ENCODE data around the gene GRIK4. TPM values are rescaled to one million over a fixed set of nuclear protein-coding genes. Genes with fewer than 3 reads are reported as not detected.
"Not testable (repeated sequence)": the region's sequence is repeated elsewhere in the genome, so short reads cannot be mapped to it uniquely, and the experiment has no call there.

The GRIK4 gene
- total RNA-seq, 1 donor from 2014 or later = 0.36 TPM

- Histone ChIP-seq H3K27ac (peak overlapping the region; percentile 5), H3K4me3 (no peak overlapping the region), H3K9me3 (ENCODE audit: low read depth) (no peaks in the 10 kb centered on the region), H2AFZ (replicated peaks) (no peak overlapping the region), H3K9ac (no peak overlapping the region), H3K36me3 (no peaks in the 10 kb centered on the region), H3K27me3 (no peaks in the 10 kb centered on the region), H4K20me1 (ENCODE audit: low read depth) (no peaks in the 10 kb centered on the region), H3K79me2 (ENCODE audit: low read depth) (no peaks in the 10 kb centered on the region), H3K4me1 (peaks cover 18% of the 10 kb centered on the region), H3F3A (ENCODE audit: low read depth) (peaks cover 4% of the 10 kb centered on the region), H3K4me2 (peak overlapping the region; percentile 46)
- TF ChIP-seq EZH2phosphoT487 (IDR thresholded peaks at IDR 0.05) (no peak), CTCF (IDR thresholded peaks at IDR 0.05) (no peak), EZH2 (IDR thresholded peaks at IDR 0.05) (no peak)
- H3K27me3 Mint-ChIP-seq (ENCODE audit: insufficient read depth, low read depth) = no peaks in the 10 kb centered on the region
- no peak overlapping the region for H3K27ac Mint-ChIP-seq
- H3K9me3 Mint-ChIP-seq = peaks cover 2% of the 10 kb centered on the region
- peak; percentile 31 for DNase-seq (ENCODE audit: low spot score)
- no peaks in the 10 kb centered on the region for H3K36me3 Mint-ChIP-seq
- H3K4me3 Mint-ChIP-seq = no peak overlapping the region
- H3K4me1 Mint-ChIP-seq = peaks cover 17% of the 10 kb centered on the region
These were observed 247.5 kb downstream of the GRIK4 start for GRCh38 chr11:120759046-120759445.

DNA sequence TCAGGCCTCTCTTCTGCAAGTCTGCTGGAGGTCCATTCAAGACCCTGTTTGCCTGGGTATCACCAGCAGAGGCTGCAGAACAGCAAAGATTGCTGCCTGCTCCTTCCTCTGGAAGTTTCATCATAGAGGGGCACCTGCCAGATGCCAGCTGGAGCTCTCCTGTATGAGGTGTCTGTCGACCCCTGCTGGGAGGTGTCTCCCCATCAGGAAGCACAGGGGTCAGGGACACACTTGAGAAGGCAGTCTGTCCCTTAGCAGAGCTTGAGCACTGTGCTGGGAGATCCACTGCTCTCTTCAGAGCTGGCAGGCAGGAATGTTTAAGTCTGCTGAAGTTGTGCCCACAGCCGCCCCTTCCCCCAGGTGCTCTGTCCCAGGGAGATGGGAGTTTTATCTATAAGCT lies 254.2 kb downstream of the GRIK4 start:
- H3F3A ChIP-seq (ENCODE audit: low read depth); DNase-seq (ENCODE audit: low spot score); H3K27ac Mint-ChIP-seq; H3K36me3 ChIP-seq; H3K27me3 ChIP-seq; H3K9me3 ChIP-seq (ENCODE audit: low read depth); H3K4me3 ChIP-seq; H3K4me1 Mint-ChIP-seq; H3K27ac ChIP-seq; H3K4me2 ChIP-seq; H3K9ac ChIP-seq; H3K4me1 ChIP-seq; H3K36me3 Mint-ChIP-seq; H3K4me3 Mint-ChIP-seq; H2AFZ ChIP-seq (replicated peaks); H3K27me3 Mint-ChIP-seq (ENCODE audit: insufficient read depth, low read depth); H3K79me2 ChIP-seq (ENCODE audit: low read depth); H4K20me1 ChIP-seq (ENCODE audit: low read depth): not testable (repeated sequence)
- peaks cover 30% of the 10 kb centered on the region for H3K9me3 Mint-ChIP-seq

- no peak overlapping the region for H3K9ac ChIP-seq
These were observed 254.8 kb downstream of the GRIK4 start for GRCh38 chr11:120766318-120766717.

DNA sequence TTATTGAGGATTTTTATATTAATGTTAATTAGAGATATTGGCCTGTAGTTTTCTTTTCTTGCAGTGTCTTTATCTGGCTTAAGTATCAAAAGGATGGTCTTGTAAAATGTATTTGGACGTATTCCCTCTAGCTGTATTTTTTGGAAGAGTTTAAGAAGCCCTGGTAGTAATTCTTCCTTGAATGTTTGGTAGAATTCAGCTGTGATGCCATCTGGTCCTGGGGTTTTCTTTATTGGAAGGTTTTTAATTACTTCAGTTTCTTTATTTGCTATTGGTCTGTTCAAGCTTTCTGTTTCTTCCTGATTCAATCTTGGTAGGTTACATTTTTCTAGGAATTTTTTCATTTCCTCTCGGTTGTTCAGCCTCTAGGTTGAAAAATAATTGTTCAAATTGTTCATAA lies 257.4 kb downstream of the GRIK4 start:
- H3K4me1 Mint-ChIP-seq = no peaks in the 10 kb centered on the region
- TF ChIP-seq EZH2 (IDR thresholded peaks at IDR 0.05) (no peak), CTCF (IDR thresholded peaks at IDR 0.05) (no peak), EZH2phosphoT487 (IDR thresholded peaks at IDR 0.05) (no peak)
- H3K4me3 ChIP-seq = no peak overlapping the region
- no peaks in the 10 kb centered on the region for H3K36me3 ChIP-seq
- H3K79me2 ChIP-seq (ENCODE audit: low read depth) = no peaks in the 10 kb centered on the region
- no peak for DNase-seq (ENCODE audit: low spot score)
- H4K20me1 ChIP-seq (ENCODE audit: low read depth) = no peaks in the 10 kb centered on the region
- no peak overlapping the region for H3K9ac ChIP-seq
- no peaks in the 10 kb centered on the region for H3F3A ChIP-seq (ENCODE audit: low read depth)
- no peak overlapping the region for H3K27ac ChIP-seq
- no peak overlapping the region for H3K27ac Mint-ChIP-seq
- H2AFZ ChIP-seq (replicated peaks) = no peak overlapping the region
- H3K4me2 ChIP-seq = no peak overlapping the region
- peaks cover 6% of the 10 kb centered on the region for H3K9me3 ChIP-seq (ENCODE audit: low read depth)
- no peaks in the 10 kb centered on the region for H3K27me3 ChIP-seq
- H3K27me3 Mint-ChIP-seq (ENCODE audit: insufficient read depth, low read depth) = peaks cover 8% of the 10 kb centered on the region
- no peak overlapping the region for H3K4me3 Mint-ChIP-seq
- H3K9me3 Mint-ChIP-seq = peaks cover 31% of the 10 kb centered on the region
- no peaks in the 10 kb centered on the region for H3K4me1 ChIP-seq
- H3K36me3 Mint-ChIP-seq = no peaks in the 10 kb centered on the region

More at GRCh38 chr11:120766318-120766717, 254.8 kb downstream of the GRIK4 start:
- no peak for DNase-seq (ENCODE audit: low spot score)
- H4K20me1 ChIP-seq (ENCODE audit: low read depth) = no peaks in the 10 kb centered on the region
- peaks cover 6% of the 10 kb centered on the region for H3K9me3 ChIP-seq (ENCODE audit: low read depth)
- H3K4me2 ChIP-seq = no peak overlapping the region
- H3K27ac ChIP-seq = no peak overlapping the region
- no peak overlapping the region for H3K4me3 Mint-ChIP-seq
- H3K27me3 Mint-ChIP-seq (ENCODE audit: insufficient read depth, low read depth) = peaks cover 8% of the 10 kb centered on the region
- no peak overlapping the region for H2AFZ ChIP-seq (replicated peaks)
- H3K4me1 Mint-ChIP-seq = no peaks in the 10 kb centered on the region
- H3K36me3 ChIP-seq = no peaks in the 10 kb centered on the region
- no peaks in the 10 kb centered on the region for H3F3A ChIP-seq (ENCODE audit: low read depth)
- no peaks in the 10 kb centered on the region for H3K79me2 ChIP-seq (ENCODE audit: low read depth)
- no peak overlapping the region for H3K4me3 ChIP-seq
- no peak for TF ChIP-seq EZH2phosphoT487 (IDR thresholded peaks at IDR 0.05)
- TF ChIP-seq EZH2 (IDR thresholded peaks at IDR 0.05) = no peak
- no peak for TF ChIP-seq CTCF (IDR thresholded peaks at IDR 0.05)
- H3K27ac Mint-ChIP-seq = no peak overlapping the region
- no peaks in the 10 kb centered on the region for H3K36me3 Mint-ChIP-seq
- no peaks in the 10 kb centered on the region for H3K27me3 ChIP-seq
- peaks cover 30% of the 10 kb centered on the region for H3K9me3 Mint-ChIP-seq
- H3K4me1 ChIP-seq = no peaks in the 10 kb centered on the region
